ENCODE data around the gene PLET1. TPM values are rescaled to one million over a fixed set of nuclear protein-coding genes. Genes with fewer than 3 reads are reported as not detected.

The PLET1 gene
- total RNA-seq, 1 donor: not detected

GRCh38 chr11:112237451-112237850 lies 23.2 kb downstream of the PLET1 start:
- DNase-seq (ENCODE audit: low read depth): no peak
- H3K4me3 ChIP-seq (ENCODE audit: low read depth, low read length): no peak overlapping the region
- no peak for TF ChIP-seq CTCF (IDR thresholded peaks at IDR 0.05; ENCODE audit: insufficient read depth, low read length)

DNA sequence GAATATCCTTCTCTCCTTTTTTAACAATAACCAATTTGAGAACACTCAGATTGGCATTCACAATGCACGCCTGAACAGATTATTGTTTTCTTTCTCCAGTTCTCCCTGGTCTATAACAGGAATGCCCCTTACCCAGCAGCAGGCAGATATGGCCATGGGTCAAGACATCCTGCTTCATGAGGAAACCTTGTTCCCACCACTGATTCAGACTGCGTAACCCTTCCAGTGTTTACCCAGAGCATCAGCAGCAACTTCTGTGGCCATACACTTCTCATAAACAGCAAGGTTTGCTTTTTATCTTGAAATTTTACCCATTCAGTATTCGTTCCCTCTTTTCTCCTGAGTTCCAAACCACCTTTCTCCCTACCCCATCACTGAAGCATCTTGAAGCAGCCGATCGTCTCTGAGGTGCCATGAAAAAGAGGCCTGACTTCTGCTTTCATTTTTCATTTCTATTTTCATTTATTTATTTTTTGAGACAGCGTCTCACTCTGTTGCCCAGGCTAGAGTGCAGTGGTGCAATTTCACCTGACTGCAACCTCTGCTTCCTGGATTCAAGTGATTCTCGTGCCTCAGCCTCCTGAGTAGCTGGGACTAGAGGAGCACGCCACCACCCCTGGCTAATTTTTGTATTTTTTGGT lies 24.8 kb downstream of the PLET1 start:
- TF ChIP-seq CTCF (IDR thresholded peaks at IDR 0.05; ENCODE audit: insufficient read depth, low read length): no peak
- no peak overlapping the region for H3K4me3 ChIP-seq (ENCODE audit: low read depth, low read length)
- DNase-seq (ENCODE audit: low read depth): no peak

- no peak for DNase-seq (ENCODE audit: low read depth)
- H3K4me3 ChIP-seq (ENCODE audit: low read depth, low read length): no peak overlapping the region
- no peak for TF ChIP-seq CTCF (IDR thresholded peaks at IDR 0.05; ENCODE audit: insufficient read depth, low read length)
These were observed 28.7 kb downstream of the PLET1 start for GRCh38 chr11:112231952-112232351.

- no peak for TF ChIP-seq CTCF (IDR thresholded peaks at IDR 0.05; ENCODE audit: insufficient read depth, low read length)
- no peak overlapping the region for H3K4me3 ChIP-seq (ENCODE audit: low read depth, low read length)
- DNase-seq (ENCODE audit: low read depth): peak; percentile 79
These were observed 30.8 kb downstream of the PLET1 start for GRCh38 chr11:112229746-112230433.

GRCh38 chr11:112229159-112229558 lies 31.5 kb downstream of the PLET1 start:
- DNase-seq (ENCODE audit: low read depth): no peak
- TF ChIP-seq CTCF (IDR thresholded peaks at IDR 0.05; ENCODE audit: insufficient read depth, low read length): no peak
- H3K4me3 ChIP-seq (ENCODE audit: low read depth, low read length): no peak overlapping the region

DNA sequence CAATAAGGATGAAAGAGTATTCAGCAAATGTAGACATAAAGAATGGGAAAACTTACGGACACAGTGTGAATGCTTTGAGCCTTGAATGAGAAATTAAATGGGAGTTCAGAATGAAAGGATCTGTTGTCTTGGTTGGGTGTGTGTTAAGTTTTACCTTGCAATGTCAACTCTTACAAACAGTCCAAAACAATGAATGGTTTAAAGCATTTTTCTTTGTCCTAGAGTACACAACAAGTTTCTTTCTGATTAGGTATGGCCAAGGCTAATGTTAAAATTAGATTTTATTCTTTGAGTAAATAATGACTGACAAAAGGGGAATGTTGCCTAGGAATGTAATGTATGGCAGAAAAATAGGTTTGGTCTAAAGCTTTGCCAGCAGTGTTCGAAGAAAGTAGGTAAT lies 32.0 kb downstream of the PLET1 start:
- DNase-seq (ENCODE audit: low read depth): no peak
- TF ChIP-seq CTCF (IDR thresholded peaks at IDR 0.05; ENCODE audit: insufficient read depth, low read length): no peak
- no peak overlapping the region for H3K4me3 ChIP-seq (ENCODE audit: low read depth, low read length)

All from fibroblast of the aortic adventitia (primary cell).